OCI-LY7 (cell line): ENCODE data around the gene APOF. TPM values are rescaled to one million over a fixed set of nuclear protein-coding genes. Genes with fewer than 3 reads are reported as not detected.

Source experiments
- BruUV-seq: library from RNA; stranded (reverse); fragments of 400-500 nt; replicated peaks from 2 replicates; lab custom pipeline; 2021; lab: Mats Ljungman, UMichigan
- CTCF ChIA-PET: fragments of 300-600 bp; sonication (Branson Sonifier 250); formaldehyde crosslinking; loops from one replicate; lab custom pipeline; 2022; ENCODE audit warnings: antibody characterized with exemption; ENCODE audit not compliant: unreplicated experiment; lab: Charles Lee
- POLR2A ChIA-PET: fragments of 300-600 bp; sonication (Branson Sonifier 250); formaldehyde crosslinking; loops from one replicate; lab custom pipeline; 2022; ENCODE audit warnings: antibody characterized with exemption; lab: Charles Lee
- DNase-seq: peaks from one replicate; pipeline ENCODE4 v3.0.0-alpha.2; 2015; ENCODE audit warnings: low spot score
- H2AFZ ChIP-seq: fragments of 200-600 bp; sonication (generic), shearing (Covaris generic); 2 replicates; pipeline ENCODE4 v1.6.1; 2014; ENCODE audit warnings: mild to moderate bottlenecking, antibody characterized with exemption, low read length, moderate library complexity
- H3K27ac ChIP-seq: fragments of 200-600 bp; sonication (generic); 2 replicates; pipeline ENCODE4 v1.5.1; 2014; ENCODE audit warnings: mixed run types, low read depth, mild to moderate bottlenecking, moderate library complexity, low read length, inconsistent platforms; ENCODE audit not compliant: poor library complexity, severe bottlenecking
- H3K36me3 ChIP-seq: fragments of 200-600 bp; sonication (generic); 2 replicates; pipeline ENCODE4 v1.6.1; 2014; ENCODE audit warnings: mild to moderate bottlenecking, antibody characterized with exemption, low read length, moderate library complexity, mixed read lengths; ENCODE audit not compliant: insufficient read depth
- H3K4me1 ChIP-seq: fragments of 200-600 bp; sonication (generic); 2 replicates; pipeline ENCODE4 v1.5.1; 2014; ENCODE audit warnings: mild to moderate bottlenecking, low read length; ENCODE audit not compliant: insufficient read depth, poor library complexity, severe bottlenecking
- H3K4me2 ChIP-seq: fragments of 200-600 bp; sonication (generic); 2 replicates; pipeline ENCODE4 v1.6.1; 2014; ENCODE audit warnings: mild to moderate bottlenecking, low read length
- H3K4me3 ChIP-seq: fragments of 200-600 bp; sonication (generic); 2 replicates; pipeline ENCODE4 v1.5.1; 2014; ENCODE audit warnings: mild to moderate bottlenecking, low read depth, low read length; ENCODE audit not compliant: poor library complexity, severe bottlenecking
- H3K79me2 ChIP-seq: fragments of 200-600 bp; sonication (generic); 2 replicates; pipeline ENCODE4 v1.6.1; 2016; ENCODE audit warnings: low read depth, mild to moderate bottlenecking, low read length, moderate library complexity, mixed read lengths; ENCODE audit not compliant: insufficient read depth
- H3K9me2 ChIP-seq: fragments of 200-600 bp; sonication (generic); 2 replicates; pipeline ENCODE4 v1.6.1; 2016; ENCODE audit warnings: mild to moderate bottlenecking, low read length, mixed read lengths; ENCODE audit not compliant: insufficient read depth
- H3K9me3 ChIP-seq: fragments of 200-600 bp; sonication (generic); 2 replicates; pipeline ENCODE4 v1.6.1; 2014; ENCODE audit warnings: mild to moderate bottlenecking, mixed run types, low read length, mixed read lengths
- H4K20me1 ChIP-seq: fragments of 200-600 bp; sonication (generic); 2 replicates; pipeline ENCODE4 v1.6.1; 2014; ENCODE audit warnings: mild to moderate bottlenecking, antibody characterized with exemption, low read length, moderate library complexity, mixed read lengths; ENCODE audit not compliant: insufficient read depth
- EZH2phosphoT487 ChIP-seq: fragments of 200-600 bp; sonication (generic); IDR thresholded peaks from 2 replicates; pipeline ENCODE4 v1.6.1; 2018; ENCODE audit warnings: low read depth, borderline replicate concordance, mild to moderate bottlenecking, mixed run types, antibody characterized with exemption, low read length, moderate library complexity, mixed read lengths
- intact Hi-C: fragments of 100-400 bp; cut with micrococcal nuclease; formaldehyde crosslinking; loops from one replicate; pipeline ENCODE4 v1.10.0; 2022; ENCODE audit not compliant: unreplicated experiment
- total RNA-seq, 2 experiments: library from RNA; depleted of rRNA in 1 of 2; stranded (reverse); fragments of >200 nt in 1 of 2; shearing (Covaris generic) in 1 of 2; gene quantifications; 2 replicates each; pipeline ENCODE4 v1.2.3, GENCODE V29; 2014 to 2022
- TF ChIP-seq, protein P1 (sequence below): fragments of 200-600 bp; sonication (generic); conservative IDR thresholded peaks from 2 replicates; pipeline ENCODE4 v1.5.1; 2014; ENCODE audit warnings: mild to moderate bottlenecking, antibody characterized with exemption, low read length, moderate library complexity, mixed read lengths

The APOF gene
- total RNA-seq, 2 experiments from 2014 or later = 0.16 to 0.38 TPM

DNA sequence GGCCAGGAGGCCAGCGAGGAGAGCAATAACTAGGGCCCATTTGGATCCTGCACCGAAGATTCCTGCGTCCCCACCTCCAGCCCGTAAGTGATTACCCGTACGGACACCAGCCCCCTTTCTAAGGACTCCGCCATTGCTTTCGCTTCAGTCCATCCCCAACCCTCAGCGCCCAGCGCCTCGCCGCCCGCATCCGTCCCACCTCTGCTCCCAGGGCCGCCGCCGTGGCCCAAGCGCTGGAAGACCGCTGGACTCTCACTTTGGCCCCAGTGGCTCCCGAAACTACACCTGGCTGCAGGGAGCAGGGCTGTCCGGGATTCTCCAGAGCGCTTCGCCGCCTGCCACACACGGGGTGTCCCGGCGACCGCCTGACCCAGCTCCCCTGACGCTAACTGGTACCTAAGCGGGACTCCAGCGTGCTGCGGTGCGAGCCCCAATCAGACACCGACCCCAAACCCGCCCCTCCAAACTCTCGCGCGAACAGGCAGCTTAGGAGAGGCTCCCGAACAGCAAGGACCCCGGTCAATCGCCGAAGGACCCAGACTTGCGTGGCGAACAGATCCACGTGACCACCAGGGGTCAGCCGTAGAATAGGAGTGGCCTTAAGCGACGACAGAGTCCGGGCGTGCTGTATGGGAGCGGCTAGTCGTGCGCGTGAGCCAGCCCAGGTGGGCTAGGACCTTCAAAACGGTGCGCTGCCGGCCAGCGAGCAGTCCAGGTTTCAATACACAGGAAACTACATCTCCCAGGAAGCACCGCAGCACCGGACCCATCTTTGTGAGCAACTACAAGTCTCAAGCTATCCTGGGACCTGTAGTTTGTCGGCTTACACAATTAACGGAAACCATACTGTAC is 46.8 kb downstream of the APOF start, which contains the start of gene CNPY2:
CNPY2 (minus strand) TSS at position 367 of the 852 bp plus-strand sequence. CDS start 771 bp downstream, outside the sequence.
- Histone ChIP-seq H3K9me3 (no peaks in the 10 kb centered on the region), H3K4me1 (peaks cover 14% of the 10 kb centered on the region), H3K9me2 (no peaks in the 10 kb centered on the region), H4K20me1 (no peaks in the 10 kb centered on the region), H3K4me3 (peak within 1 kb of the TSS; percentile 83), H3K36me3 (peaks cover 44% of the 10 kb centered on the region), H2AFZ (peak within 1 kb of the TSS; percentile 68), H3K27ac (peak within 1 kb of the TSS; percentile 60), H3K4me2 (peak within 1 kb of the TSS; percentile 84), H3K79me2 (peaks cover 15% of the 10 kb centered on the region; the same call in 1 of the 2 replicates)
- intact Hi-C loops = loop anchor here (1.0 to 5.0 kb wide), 4 partner anchors 61 to 152 kb away; partner anchors contain the start of genes SPRYD4 and TIMELESS
- TF ChIP-seq, protein P1, sequence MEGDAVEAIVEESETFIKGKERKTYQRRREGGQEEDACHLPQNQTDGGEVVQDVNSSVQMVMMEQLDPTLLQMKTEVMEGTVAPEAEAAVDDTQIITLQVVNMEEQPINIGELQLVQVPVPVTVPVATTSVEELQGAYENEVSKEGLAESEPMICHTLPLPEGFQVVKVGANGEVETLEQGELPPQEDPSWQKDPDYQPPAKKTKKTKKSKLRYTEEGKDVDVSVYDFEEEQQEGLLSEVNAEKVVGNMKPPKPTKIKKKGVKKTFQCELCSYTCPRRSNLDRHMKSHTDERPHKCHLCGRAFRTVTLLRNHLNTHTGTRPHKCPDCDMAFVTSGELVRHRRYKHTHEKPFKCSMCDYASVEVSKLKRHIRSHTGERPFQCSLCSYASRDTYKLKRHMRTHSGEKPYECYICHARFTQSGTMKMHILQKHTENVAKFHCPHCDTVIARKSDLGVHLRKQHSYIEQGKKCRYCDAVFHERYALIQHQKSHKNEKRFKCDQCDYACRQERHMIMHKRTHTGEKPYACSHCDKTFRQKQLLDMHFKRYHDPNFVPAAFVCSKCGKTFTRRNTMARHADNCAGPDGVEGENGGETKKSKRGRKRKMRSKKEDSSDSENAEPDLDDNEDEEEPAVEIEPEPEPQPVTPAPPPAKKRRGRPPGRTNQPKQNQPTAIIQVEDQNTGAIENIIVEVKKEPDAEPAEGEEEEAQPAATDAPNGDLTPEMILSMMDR = peak; percentile 48; the same call in 1 of the 2 replicates
- no peak for TF ChIP-seq EZH2phosphoT487
- no TSS peak for BruUV-seq
- peak; percentile 96 for DNase-seq
- ChIA-PET CTCF (interaction anchor here (0.5 to 2.1 kb wide), 7 partner anchors 11 to 495 kb away, joined by 3 to 12 read pairs (median 4); partner anchors contain the start of gene CS), POLR2A (interaction anchor here (0.6 to 2.7 kb wide), 19 partner anchors 9 to 148 kb away, joined by 3 to 17 read pairs (median 4); partner anchors contain the start of genes IL23A, PAN2, RNF41 and STAT2)

DNA sequence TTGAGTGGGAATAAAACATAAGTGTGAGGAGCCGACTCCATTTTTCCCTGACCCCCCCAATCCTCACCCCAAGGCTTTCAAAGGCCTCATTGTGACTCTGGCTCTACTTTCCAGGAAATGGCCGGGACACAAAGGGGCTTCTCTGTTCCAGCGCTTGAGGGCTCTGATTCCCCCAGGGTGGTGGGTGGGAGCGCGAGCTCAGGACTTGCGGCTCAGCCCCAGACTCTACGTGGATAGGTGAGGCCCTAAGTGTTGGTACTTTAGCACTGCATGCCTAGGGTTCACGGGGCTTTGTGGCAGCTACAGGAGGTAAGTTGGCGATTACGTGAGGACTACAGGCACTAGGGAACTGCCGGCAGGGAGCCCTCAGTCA is 47.4 kb downstream of the APOF start:
- no TSS peak for BruUV-seq
- DNase-seq = peak; percentile 36
- Histone ChIP-seq H3K27ac (peak overlapping the region; percentile 60), H3K36me3 (peaks cover 50% of the 10 kb centered on the region), H3K9me2 (no peaks in the 10 kb centered on the region), H3K9me3 (no peaks in the 10 kb centered on the region), H3K4me3 (peak overlapping the region; percentile 83), H3K4me1 (peaks cover 14% of the 10 kb centered on the region), H4K20me1 (no peaks in the 10 kb centered on the region), H3K79me2 (peaks cover 15% of the 10 kb centered on the region; the same call in 1 of the 2 replicates), H2AFZ (peak overlapping the region; percentile 68), H3K4me2 (peak overlapping the region; percentile 84)
- intact Hi-C loops = loop anchor here (5.0 kb wide), 1 partner anchor 62 kb away; no protein-coding TSS in a partner anchor
- TF ChIP-seq, protein P1 = no peak
- TF ChIP-seq EZH2phosphoT487 = no peak
- ChIA-PET POLR2A (interaction anchor here (0.7 to 2.7 kb wide), 12 partner anchors 10 to 149 kb away, joined by 3 to 17 read pairs (median 6); partner anchors contain the start of genes IL23A, RNF41, STAT2 and TIMELESS), CTCF (interaction anchor here (0.7 to 2.1 kb wide), 3 partner anchors 16 to 154 kb away, joined by 3 to 12 read pairs (median 10); partner anchors contain the start of gene CS)
